Neuronal stem cell (in vitro differentiated cells): ENCODE data around the gene NR4A2.

Source experiments
- DNase-seq: peaks from one replicate; pipeline ENCODE4 v3.0.0-alpha.2; 2013; ENCODE audit warnings: low spot score
- H2AFZ ChIP-seq: one replicate; pipeline ENCODE4 v1.6.1; 2013; ENCODE audit warnings: mild to moderate bottlenecking, low read length, inconsistent platforms
- H2AK5ac ChIP-seq: 2 replicates; pipeline ENCODE4 v1.6.1; 2013; ENCODE audit warnings: low read depth, mild to moderate bottlenecking, inconsistent platforms, low read length, moderate library complexity, mixed read lengths
- H2BK120ac ChIP-seq: 2 replicates; pipeline ENCODE4 v1.6.1; 2013; ENCODE audit warnings: low read depth, mild to moderate bottlenecking, inconsistent platforms, low read length, moderate library complexity, mixed read lengths
- H2BK12ac ChIP-seq: one replicate; pipeline ENCODE4 v1.6.1; 2013; ENCODE audit warnings: low read length, inconsistent platforms
- H2BK15ac ChIP-seq: 2 replicates; pipeline ENCODE4 v1.6.1; 2013; ENCODE audit warnings: mild to moderate bottlenecking, low read length, inconsistent platforms, mixed read lengths
- H2BK5ac ChIP-seq: one replicate; pipeline ENCODE4 v1.6.1; 2013; ENCODE audit warnings: inconsistent platforms, mild to moderate bottlenecking, low read length, moderate library complexity
- H3K14ac ChIP-seq: one replicate; pipeline ENCODE4 v1.6.1; 2013; ENCODE audit warnings: low read length, inconsistent platforms
- H3K18ac ChIP-seq: 2 replicates; pipeline ENCODE4 v1.6.1; 2013; ENCODE audit warnings: low read length, inconsistent platforms
- H3K23ac ChIP-seq: 2 replicates; pipeline ENCODE4 v1.6.1; 2013; ENCODE audit warnings: low read depth, mild to moderate bottlenecking, mixed read lengths, low read length, inconsistent platforms; ENCODE audit not compliant: poor library complexity
- H3K27ac ChIP-seq: replicated peaks from 3 replicates; pipeline ENCODE4 v1.5.1; 2013; ENCODE audit warnings: low read length, inconsistent platforms
- H3K27me3 ChIP-seq, 3 experiments: 2 replicates each; pipeline ENCODE4 v1.6.1; 2013; ENCODE audit warnings: low read length in 3 of 3, mild to moderate bottlenecking in 2 of 3, inconsistent platforms in 1 of 3, low read depth in 1 of 3, mixed read lengths in 1 of 3, moderate library complexity in 1 of 3; ENCODE audit not compliant: control insufficient read depth in 3 of 3, insufficient read depth in 3 of 3
- H3K36me3 ChIP-seq, 2 donors: replicated peaks in 1 of 2; 2 replicates each; pipeline ENCODE4 v1.6.1; 2013; ENCODE audit warnings: low read length in 2 of 2; ENCODE audit not compliant: control insufficient read depth in 2 of 2, insufficient read depth in 2 of 2
- H3K4ac ChIP-seq: 2 replicates; pipeline ENCODE4 v1.6.1; 2013; ENCODE audit warnings: inconsistent platforms, mild to moderate bottlenecking, low read length, moderate library complexity
- H3K4me1 ChIP-seq, 2 donors: 1 replicate in 1 of 2; 2 replicates in 1 of 2; pipeline ENCODE4 v1.6.1; 2013; ENCODE audit warnings: low read length in 2 of 2, low read depth in 1 of 2; ENCODE audit not compliant: control insufficient read depth in 2 of 2, insufficient read depth in 1 of 2
- H3K4me2 ChIP-seq: one replicate; pipeline ENCODE4 v1.6.1; 2013; ENCODE audit warnings: mild to moderate bottlenecking, low read length, inconsistent platforms; ENCODE audit not compliant: insufficient read depth, poor library complexity, severe bottlenecking
- H3K4me3 ChIP-seq, 2 donors: 2 replicates each; pipeline ENCODE4 v1.5.1; 2013; ENCODE audit warnings: low read length in 2 of 2, mild to moderate bottlenecking in 2 of 2, inconsistent platforms in 1 of 2, moderate library complexity in 1 of 2
- H3K79me1 ChIP-seq: one replicate; pipeline ENCODE4 v1.6.1; 2013; ENCODE audit warnings: low read depth, mild to moderate bottlenecking, inconsistent platforms, low read length, moderate library complexity
- H3K9ac ChIP-seq: one replicate; pipeline ENCODE4 v1.6.1; 2013; ENCODE audit warnings: mild to moderate bottlenecking, low read depth, low read length, inconsistent platforms; ENCODE audit not compliant: poor library complexity
- H3K9me3 ChIP-seq, 2 donors: replicated peaks in 1 of 2; 2 replicates each; pipeline versions ENCODE3 to v1.6.1; 2013; ENCODE audit warnings: low read length in 2 of 2, mild to moderate bottlenecking in 2 of 2, inconsistent platforms in 1 of 2, low read depth in 1 of 2, mixed read lengths in 1 of 2, moderate library complexity in 1 of 2; ENCODE audit not compliant: control insufficient read depth in 2 of 2, insufficient read depth in 1 of 2
- H4K8ac ChIP-seq: one replicate; pipeline ENCODE4 v1.6.1; 2013; ENCODE audit warnings: low read depth, mild to moderate bottlenecking, inconsistent platforms, low read length, moderate library complexity
- H4K91ac ChIP-seq: one replicate; pipeline ENCODE4 v1.6.1; 2013; ENCODE audit warnings: low read length, low read depth, mild to moderate bottlenecking, inconsistent platforms; ENCODE audit not compliant: poor library complexity
- WGBS, 2 donors: extraction: QIAGEN DNeasy Blood & Tissue Kit; methylation state at CpG; one replicate each; pipeline ENCODE4 v1.1.7; 2013; ENCODE audit warnings: missing lambda C conversion rate in 2 of 2, mixed read lengths in 1 of 2; ENCODE audit not compliant: insufficient read length in 2 of 2, insufficient replicate concordance in 1 of 2; ENCODE audit errors: extremely low coverage in 2 of 2; 5-methylcytosine and 5-hydroxymethylcytosine counted together

The NR4A2 gene

GRCh38 chr2:156306821-156307220, 25.7 kb downstream of the NR4A2 start:
- H3K9ac ChIP-seq = no peak overlapping the region
- no peak overlapping the region for H3K27ac ChIP-seq
- no peaks in the 10 kb centered on the region for H3K79me1 ChIP-seq
- no peak overlapping the region for H3K18ac ChIP-seq
- no peak overlapping the region for H2BK15ac ChIP-seq
- H2AFZ ChIP-seq = no peak overlapping the region
- no peaks in the 10 kb centered on the region for H3K36me3 ChIP-seq
- H3K4me3 ChIP-seq = no peak overlapping the region
- H3K27me3 ChIP-seq = peaks cover 0 to 8% (median 0%) of the 10 kb centered on the region in 3 experiments
- no peak overlapping the region for H3K4me2 ChIP-seq
- no peak overlapping the region for H3K23ac ChIP-seq
- no peak overlapping the region for H3K14ac ChIP-seq
- no peak overlapping the region for H2BK5ac ChIP-seq
- no peak overlapping the region for H2BK120ac ChIP-seq
- H2BK12ac ChIP-seq = no peak overlapping the region
- no CpG with 5 or more reads among the region's 1 CpG for WGBS, 2 donors
- no peaks in the 10 kb centered on the region for H3K9me3 ChIP-seq
- no peaks in the 10 kb centered on the region for H3K4me1 ChIP-seq
- H2AK5ac ChIP-seq = no peak overlapping the region
- no peak overlapping the region for H4K91ac ChIP-seq
- no peak overlapping the region for H3K4ac ChIP-seq
- no peak for DNase-seq
- no peak overlapping the region for H4K8ac ChIP-seq

DNA sequence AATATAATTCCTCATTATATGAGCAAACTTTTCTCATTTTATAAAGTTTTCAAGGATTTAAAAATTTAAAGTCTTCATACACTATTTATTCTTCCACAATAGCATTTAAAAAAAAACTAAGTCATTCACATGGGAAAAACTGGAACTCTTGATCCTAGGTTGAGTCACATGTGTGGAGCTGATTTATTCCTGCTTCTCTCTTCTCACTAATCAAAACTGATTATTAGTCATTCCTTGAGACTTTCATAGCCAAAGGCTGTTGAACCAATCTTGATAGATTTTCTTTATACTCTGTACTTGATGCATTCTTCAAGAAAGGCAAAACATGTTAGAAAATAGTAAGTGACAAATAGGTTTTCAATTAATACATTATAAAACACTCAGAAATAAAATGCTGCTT, 27.4 kb downstream of the NR4A2 start:
- no peak overlapping the region for H2AK5ac ChIP-seq
- H4K91ac ChIP-seq = no peak overlapping the region
- H3K23ac ChIP-seq = no peak overlapping the region
- H2BK12ac ChIP-seq = no peak overlapping the region
- H2BK5ac ChIP-seq = no peak overlapping the region
- no peak overlapping the region for H3K9ac ChIP-seq
- no peaks in the 10 kb centered on the region for H3K36me3 ChIP-seq
- H3K4ac ChIP-seq = no peak overlapping the region
- no peak overlapping the region for H2BK15ac ChIP-seq
- H3K27me3 ChIP-seq = peaks cover 0 to 8% (median 0%) of the 10 kb centered on the region in 3 experiments
- no peaks in the 10 kb centered on the region for H3K9me3 ChIP-seq
- no peak overlapping the region for H3K27ac ChIP-seq
- no peak overlapping the region for H3K4me3 ChIP-seq
- H3K18ac ChIP-seq = no peak overlapping the region
- H2AFZ ChIP-seq = no peak overlapping the region
- no peak for DNase-seq
- H3K14ac ChIP-seq = no peak overlapping the region
- H4K8ac ChIP-seq = no peak overlapping the region
- H2BK120ac ChIP-seq = no peak overlapping the region
- no peaks in the 10 kb centered on the region for H3K4me1 ChIP-seq
- no peak overlapping the region for H3K4me2 ChIP-seq
- H3K79me1 ChIP-seq = no peaks in the 10 kb centered on the region

DNA sequence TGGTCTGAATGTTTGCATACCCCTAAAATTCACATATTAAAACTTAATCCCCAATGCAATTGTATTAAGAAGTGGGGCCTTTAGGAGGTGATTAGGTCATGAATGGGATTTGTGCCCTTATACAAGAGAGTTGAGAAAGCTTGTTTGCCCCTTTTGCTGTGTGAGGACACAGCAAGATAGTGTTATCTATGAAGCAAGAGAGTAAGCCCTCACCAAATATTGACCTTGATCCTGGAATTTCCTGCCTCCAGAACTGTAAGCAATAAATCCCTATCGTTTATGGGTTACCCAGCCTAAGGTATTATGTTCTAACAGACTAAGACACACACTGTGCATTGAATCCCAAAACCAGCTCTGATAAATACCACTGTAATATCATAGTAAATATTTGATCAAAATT, 32.2 kb downstream of the NR4A2 start:
- Histone ChIP-seq H2AK5ac (no peak overlapping the region), H3K9me3 (no peaks in the 10 kb centered on the region), H3K14ac (no peak overlapping the region), H2BK15ac (no peak overlapping the region), H3K4me1 (no peaks in the 10 kb centered on the region), H3K27me3 (no peaks in the 10 kb centered on the region), H3K9ac (no peak overlapping the region), H3K27ac (no peak overlapping the region), H3K36me3 (no peaks in the 10 kb centered on the region), H2BK12ac (no peak overlapping the region), H3K18ac (no peak overlapping the region), H2BK5ac (no peak overlapping the region), H3K4ac (no peak overlapping the region), H3K4me3 (no peak overlapping the region), H3K79me1 (no peaks in the 10 kb centered on the region), H4K91ac (no peak overlapping the region), H2AFZ (no peak overlapping the region), H3K4me2 (no peak overlapping the region), H4K8ac (no peak overlapping the region), H3K23ac (no peak overlapping the region), H2BK120ac (no peak overlapping the region)
- DNase-seq = no peak
- WGBS, 2 donors = no CpG with 5 or more reads among the region's 1 CpG

DNA sequence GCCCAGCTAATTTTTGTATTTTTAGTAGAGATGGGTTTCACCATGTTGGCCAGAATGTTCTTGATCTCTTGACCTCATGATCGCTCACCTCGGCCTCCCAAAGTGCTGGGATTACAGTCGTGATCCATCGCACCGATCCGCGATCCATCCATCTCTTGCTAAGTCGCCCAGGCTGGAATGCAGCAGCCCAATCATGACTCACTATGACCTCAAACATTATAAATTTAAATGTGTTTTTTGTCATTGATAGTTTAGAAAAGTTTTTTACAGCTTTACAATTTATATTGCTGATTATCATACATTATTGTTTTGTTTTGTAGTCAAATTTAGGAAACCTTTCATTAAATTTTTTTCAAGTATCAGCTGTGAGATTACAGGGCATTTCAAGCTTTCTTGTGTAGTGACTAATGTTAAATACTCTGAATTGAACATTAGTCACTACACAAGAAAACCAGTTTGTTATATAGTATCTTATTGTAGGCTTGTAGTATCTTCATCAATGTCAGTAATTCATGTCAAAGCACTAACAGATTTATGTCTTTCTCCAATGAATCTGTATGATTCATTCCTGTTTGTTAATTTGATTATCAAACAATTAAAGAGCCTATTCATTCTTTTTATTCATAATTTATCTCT, 37.5 kb downstream of the NR4A2 start:
- Histone ChIP-seq H3K4ac (no peak overlapping the region), H2AFZ (no peak overlapping the region), H3K9me3 (peaks cover 0 to 2% of the 10 kb centered on the region in 2 donors), H2BK5ac (no peak overlapping the region), H3K79me1 (no peaks in the 10 kb centered on the region), H3K14ac (no peak overlapping the region), H3K4me1 (no peaks in the 10 kb centered on the region), H3K4me3 (no peak overlapping the region), H3K23ac (no peak overlapping the region), H3K27me3 (no peaks in the 10 kb centered on the region), H3K18ac (no peak overlapping the region), H3K27ac (no peak overlapping the region), H2BK120ac (no peak overlapping the region), H3K4me2 (no peak overlapping the region), H2BK15ac (no peak overlapping the region), H3K36me3 (no peaks in the 10 kb centered on the region), H4K8ac (no peak overlapping the region), H2BK12ac (no peak overlapping the region), H2AK5ac (no peak overlapping the region), H4K91ac (no peak overlapping the region), H3K9ac (no peak overlapping the region)
- no CpG with 5 or more reads among the region's 8 CpGs for WGBS, 2 donors
- no peak for DNase-seq
